ENCODE data around the gene TMEM169.

DNA sequence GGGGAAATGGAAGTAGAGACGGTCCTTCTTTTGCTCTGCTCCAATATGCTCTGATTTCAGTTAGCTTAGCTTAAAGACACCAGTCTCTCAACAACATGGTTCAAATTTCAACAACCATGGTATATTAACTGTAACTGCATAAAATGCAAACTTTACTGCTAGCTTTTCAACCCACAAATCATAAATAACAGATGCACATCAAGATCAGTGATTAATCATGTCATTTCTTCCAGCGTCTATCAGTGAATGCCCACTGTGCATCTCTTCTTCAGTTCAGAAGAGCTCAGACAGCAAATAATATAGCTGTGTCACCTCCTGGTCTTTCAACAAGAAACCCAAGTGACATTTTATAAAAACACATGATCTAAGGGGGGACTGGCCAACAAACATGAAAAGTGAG lies 12.7 kb upstream of the TMEM169 start:
- TF ChIP-seq ZNF473 (tag by site-specific recombination; IDR thresholded peaks at IDR 0.05) (no peak), ZNF274 (IDR thresholded peaks at IDR 0.05; ENCODE audit: low read length) (no peak), ZNF274 (tag by site-specific recombination; IDR thresholded peaks at IDR 0.05; ENCODE audit: borderline replicate concordance) (no peak), HOXC10 (CRISPR knock-in tag; IDR thresholded peaks at IDR 0.05) (no peak), ZNF350 (tag by site-specific recombination; IDR thresholded peaks at IDR 0.05) (no peak)

Measured in HEK293 (cell line).